ENCODE measurements around the gene RHEBL1. TPM values are rescaled to one million over a fixed set of nuclear protein-coding genes. Genes with fewer than 3 reads are reported as not detected.

The RHEBL1 gene
- total RNA-seq, 1 donor from 2014 or later, result 3.2 TPM

GRCh38 chr12:49050507-49051372 lies 19.0 kb downstream of the RHEBL1 start:
- Mint-ChIP-seq H3K36me3 (ENCODE audit: low read depth, unreplicated experiment) (peaks cover 75% of the 10 kb centered on the region), H3K27me3 (ENCODE audit: unreplicated experiment) (peaks cover 14% of the 10 kb centered on the region), H3K9me3 (ENCODE audit: unreplicated experiment) (no peaks in the 10 kb centered on the region), H3K4me3 (ENCODE audit: unreplicated experiment) (no peak overlapping the region), H3K4me1 (ENCODE audit: unreplicated experiment) (peaks cover 11% of the 10 kb centered on the region), H3K27ac (ENCODE audit: unreplicated experiment) (no peak overlapping the region)
- DNase-seq (ENCODE audit: low spot score), result no peak
- TF ChIP-seq CTCF (IDR thresholded peaks at IDR 0.05; ENCODE audit: unreplicated experiment), result no peak

GRCh38 chr12:49049566-49050224 lies 20.1 kb downstream of the RHEBL1 start:
- peaks cover 70% of the 10 kb centered on the region for H3K36me3 Mint-ChIP-seq (ENCODE audit: low read depth, unreplicated experiment)

GRCh38 chr12:49048953-49049352 lies 20.8 kb downstream of the RHEBL1 start:
- Mint-ChIP-seq H3K9me3 (ENCODE audit: unreplicated experiment) (no peaks in the 10 kb centered on the region), H3K36me3 (ENCODE audit: low read depth, unreplicated experiment) (peaks cover 70% of the 10 kb centered on the region), H3K4me1 (ENCODE audit: unreplicated experiment) (no peaks in the 10 kb centered on the region), H3K4me3 (ENCODE audit: unreplicated experiment) (peak overlapping the region; percentile 57), H3K27me3 (ENCODE audit: unreplicated experiment) (peaks cover 15% of the 10 kb centered on the region), H3K27ac (ENCODE audit: unreplicated experiment) (no peak overlapping the region)
- DNase-seq (ENCODE audit: low spot score), result no peak
- TF ChIP-seq CTCF (IDR thresholded peaks at IDR 0.05; ENCODE audit: unreplicated experiment), result no peak

More at GRCh38 chr12:49049566-49050224, 20.1 kb downstream of the RHEBL1 start:
- peaks cover 13% of the 10 kb centered on the region for H3K27me3 Mint-ChIP-seq (ENCODE audit: unreplicated experiment)
- no peak for DNase-seq (ENCODE audit: low spot score)
- peaks cover under 1% of the 10 kb centered on the region for H3K4me1 Mint-ChIP-seq (ENCODE audit: unreplicated experiment)
- H3K4me3 Mint-ChIP-seq (ENCODE audit: unreplicated experiment), result no peak overlapping the region
- no peak for TF ChIP-seq CTCF (IDR thresholded peaks at IDR 0.05; ENCODE audit: unreplicated experiment)
- H3K27ac Mint-ChIP-seq (ENCODE audit: unreplicated experiment), result no peak overlapping the region
- no peaks in the 10 kb centered on the region for H3K9me3 Mint-ChIP-seq (ENCODE audit: unreplicated experiment)

- Mint-ChIP-seq H3K4me1 (ENCODE audit: unreplicated experiment) (no peaks in the 10 kb centered on the region), H3K4me3 (ENCODE audit: unreplicated experiment) (no peak overlapping the region), H3K27me3 (ENCODE audit: unreplicated experiment) (peaks cover 13% of the 10 kb centered on the region), H3K9me3 (ENCODE audit: unreplicated experiment) (no peaks in the 10 kb centered on the region), H3K36me3 (ENCODE audit: low read depth, unreplicated experiment) (peaks cover 68% of the 10 kb centered on the region), H3K27ac (ENCODE audit: unreplicated experiment) (no peak overlapping the region)
- no peak for DNase-seq (ENCODE audit: low spot score)
- TF ChIP-seq CTCF (IDR thresholded peaks at IDR 0.05; ENCODE audit: unreplicated experiment), result no peak
Observed at GRCh38 chr12:49046129-49046895, 23.5 kb downstream of the RHEBL1 start.

Data from endothelial cell (in vitro differentiated cells).